Occipital lobe (tissue), 2 donors: ENCODE measurements around the gene MUSK. TPM values are rescaled to one million over a fixed set of nuclear protein-coding genes. Genes with fewer than 3 reads are reported as not detected.
"Not testable (repeated sequence)": the region's sequence is repeated elsewhere in the genome, so short reads cannot be mapped to it uniquely, and the experiment has no call there.

Experiments used
- DNase-seq: peaks from one replicate; lab custom pipeline; 2025; lab: John Stamatoyannopoulos, UW
- total RNA-seq: library from RNA; depleted of rRNA; stranded (reverse); fragments of >200 nt; gene quantifications from one replicate; pipeline ENCODE4 v1.2.3, GENCODE V29; 2014

The MUSK gene
- total RNA-seq, 1 donor from 2014 or later: 0.16 TPM

- no peak for DNase-seq
Observed at GRCh38 chr9:110808599-110808980, 140.0 kb downstream of the MUSK start.

- no peak for DNase-seq
Observed at GRCh38 chr9:110809038-110809595, 140.5 kb downstream of the MUSK start.

- no peak for DNase-seq
Observed at GRCh38 chr9:110810262-110810976, 141.8 kb downstream of the MUSK start.

GRCh38 chr9:110812886-110813285 lies 144.3 kb downstream of the MUSK start:
- DNase-seq: no peak

- no peak for DNase-seq
Observed at GRCh38 chr9:110814159-110814558, 145.6 kb downstream of the MUSK start.

GRCh38 chr9:110815361-110815760 lies 146.8 kb downstream of the MUSK start:
- no peak for DNase-seq

GRCh38 chr9:110820381-110820780 lies 151.8 kb downstream of the MUSK start:
- no peak for DNase-seq

- no peak for DNase-seq
Observed at GRCh38 chr9:110821064-110821463, 152.5 kb downstream of the MUSK start.

GRCh38 chr9:110825129-110825528 lies 156.5 kb downstream of the MUSK start:
- not testable (repeated sequence) for DNase-seq

- DNase-seq: no peak
Observed at GRCh38 chr9:110825950-110826349, 157.4 kb downstream of the MUSK start.

- not testable (repeated sequence) for DNase-seq
Observed at GRCh38 chr9:110826400-110826799, 157.8 kb downstream of the MUSK start.

GRCh38 chr9:110828264-110828663 lies 159.7 kb downstream of the MUSK start:
- DNase-seq: no peak

- DNase-seq: no peak
Observed at GRCh38 chr9:110830495-110830894, 161.9 kb downstream of the MUSK start.

GRCh38 chr9:110832926-110833325 lies 164.3 kb downstream of the MUSK start:
- DNase-seq: no peak

GRCh38 chr9:110835404-110835803 lies 166.8 kb downstream of the MUSK start:
- no peak for DNase-seq

GRCh38 chr9:110835859-110836271 lies 167.3 kb downstream of the MUSK start:
- no peak for DNase-seq

- DNase-seq: no peak
Observed at GRCh38 chr9:110837401-110838005, 168.9 kb downstream of the MUSK start.

GRCh38 chr9:110842169-110842568 lies 173.6 kb downstream of the MUSK start:
- no peak for DNase-seq

GRCh38 chr9:110842986-110843385 lies 174.4 kb downstream of the MUSK start:
- no peak for DNase-seq

GRCh38 chr9:110844121-110844520 lies 175.5 kb downstream of the MUSK start:
- no peak for DNase-seq

- no peak for DNase-seq
Observed at GRCh38 chr9:110846215-110846614, 177.6 kb downstream of the MUSK start.

GRCh38 chr9:110847671-110848070 lies 179.1 kb downstream of the MUSK start:
- DNase-seq: no peak
